A549 (cell line): ENCODE measurements around the gene PLEKHH2. TPM values are rescaled to one million over a fixed set of nuclear protein-coding genes. Genes with fewer than 3 reads are reported as not detected.

Experiments used
- ATAC-seq, 2 experiments: fragments of 200-7000 bp in 1 of 2; fragments of >200 bp in 1 of 2; cut with Nextera tagmentation in 1 of 2; cut with Tn5 transposase in 1 of 2; 3 replicates each; pipeline versions ENCODE4 v1.8.0 to v1.9.1; 2018 to 2020; ENCODE audit warnings: mild to moderate bottlenecking in 1 of 2, moderate library complexity in 1 of 2
- CTCF ChIA-PET: fragments of 300-600 bp; sonication (Branson Sonifier 250); formaldehyde crosslinking; extraction: SDS; loops from one replicate; lab custom pipeline; 2021; ENCODE audit warnings: antibody characterized with exemption, inconsistent platforms; lab: Yijun Ruan, JAX
- POLR2A ChIA-PET: fragments of 350-600 bp; formaldehyde crosslinking; extraction: SDS; loops from one replicate; lab custom pipeline; 2021; ENCODE audit warnings: antibody characterized with exemption, inconsistent platforms; lab: Yijun Ruan, JAX
- DNase-seq, 2 experiments: peaks; one replicate each; pipeline versions ENCODE4 v3.0.0 to v3.0.0-alpha.2; 2011 to 2016; ENCODE audit warnings: low read depth in 1 of 2, low spot score in 1 of 2
- FAIRE-seq: peaks from 2 replicates; lab custom pipeline; 2011; peaks lifted over from hg19 to GRCh38; lab: Jason Lieb, UNC
- H3K27ac ChIP-seq, 2 experiments: fragments of >200 bp; sonication (Bioruptor Twin); formaldehyde crosslinking; 3 replicates each; pipeline ENCODE4 v1.5.1; 2016 to 2017
- H3K4me1 ChIP-seq: fragments of >200 bp; sonication (Bioruptor Twin); formaldehyde crosslinking; 3 replicates; pipeline ENCODE4 v1.6.1; 2016
- H3K4me2 ChIP-seq: fragments of >200 bp; sonication (Bioruptor Twin); formaldehyde crosslinking; 3 replicates; pipeline ENCODE4 v1.6.1; 2016
- H3K4me3 ChIP-seq: fragments of >200 bp; sonication (Bioruptor Twin); formaldehyde crosslinking; 3 replicates; pipeline ENCODE4 v1.5.1; 2016
- H3K9me3 ChIP-seq: fragments of >200 bp; sonication (Bioruptor Twin); formaldehyde crosslinking; 3 replicates; pipeline ENCODE4 v1.6.1; 2016
- CBX2 ChIP-seq: fragments of 200-600 bp; sonication (generic); IDR thresholded peaks from 2 replicates; pipeline ENCODE4 v1.6.1; 2016; ENCODE audit warnings: low read depth, mild to moderate bottlenecking, borderline replicate concordance
- EP300 ChIP-seq, 2 experiments: fragments of >200 bp; sonication (Bioruptor Twin); formaldehyde crosslinking; IDR thresholded peaks; 2 replicates in 1 of 2; 3 replicates in 1 of 2; pipeline ENCODE4 v1.6.1; 2016 to 2017
- FOSL2 ChIP-seq, 2 experiments: fragments of 450-650 bp in 1 of 2; fragments of >200 bp in 1 of 2; sonication (Bioruptor Twin) in 1 of 2; formaldehyde crosslinking; IDR thresholded peaks; 2 replicates each; pipeline versions ENCODE4 v1.5.0 to v1.6.1; 2016 to 2020; ENCODE audit warnings: mild to moderate bottlenecking in 1 of 2, moderate library complexity in 1 of 2
- GATA3 ChIP-seq: IDR thresholded peaks from 2 replicates; pipeline ENCODE4 v1.6.1; 2012; ENCODE audit warnings: borderline replicate concordance
- HES2 ChIP-seq: fragments of >200 bp; sonication (Bioruptor Twin); formaldehyde crosslinking; IDR thresholded peaks from 2 replicates; pipeline ENCODE4 v1.6.1; 2016
- HMGXB4 ChIP-seq: fragments of 250-450 bp; sonication (Bioruptor Pico); IDR thresholded peaks from 2 replicates; pipeline ENCODE4 v1.5.0; 2021; ENCODE audit warnings: mild to moderate bottlenecking, moderate library complexity, borderline replicate concordance
- JUN ChIP-seq, 2 experiments: fragments of >200 bp; sonication (Bioruptor Twin); formaldehyde crosslinking; IDR thresholded peaks; 2 replicates in 1 of 2; 3 replicates in 1 of 2; pipeline ENCODE4 v1.6.1; 2016 to 2017
- KDM1A ChIP-seq: fragments of 200-600 bp; sonication (generic); IDR thresholded peaks from 2 replicates; pipeline ENCODE4 v1.6.1; 2016; ENCODE audit warnings: low read depth, mild to moderate bottlenecking
- MAFK ChIP-seq: fragments of 450-650 bp; IDR thresholded peaks from 2 replicates; pipeline ENCODE4 v1.6.1; 2014; ENCODE audit not compliant: partially characterized antibody
- MAZ ChIP-seq: fragments of 150-350 bp; IDR thresholded peaks from 2 replicates; pipeline ENCODE4 v1.6.1; 2014; ENCODE audit warnings: antibody characterized with exemption, low read depth, low read length, borderline replicate concordance
- MYC ChIP-seq: IDR thresholded peaks from 2 replicates; pipeline ENCODE4 v1.6.1; 2012; ENCODE audit warnings: mild to moderate bottlenecking, inconsistent platforms, low read length, improper control_type of control experiment, borderline replicate concordance
- RAD21 ChIP-seq, 2 experiments: fragments of >200 bp in 1 of 2; sonication (Bioruptor Twin) in 1 of 2; formaldehyde crosslinking in 1 of 2; IDR thresholded peaks in 1 of 2; conservative IDR thresholded peaks in 1 of 2; 2 replicates in 1 of 2; 3 replicates in 1 of 2; pipeline ENCODE4 v1.6.1; 2012 to 2018; ENCODE audit warnings: inconsistent platforms in 1 of 2
- RARB ChIP-seq: fragments of 250-450 bp; sonication (Bioruptor Pico); IDR thresholded peaks from 2 replicates; pipeline ENCODE4 v1.8.0; 2021; ENCODE audit warnings: mild to moderate bottlenecking, moderate library complexity
- ZNF302 ChIP-seq: fragments of 250-450 bp; sonication (Bioruptor Pico); IDR thresholded peaks from 2 replicates; pipeline ENCODE4 v1.9.0; 2021; ENCODE audit warnings: inconsistent platforms, mild to moderate bottlenecking, moderate library complexity
- WGBS: methylation state at CpG from one replicate; pipeline ENCODE4 v1.1.6; 2017; ENCODE audit errors: missing lambda C conversion rate; 5-methylcytosine and 5-hydroxymethylcytosine counted together
- polyA plus RNA-seq, 4 experiments: library from polyadenylated mRNA; depleted of rRNA in 3 of 4; stranded (reverse); fragments of >200 nt; fragmentation: RNase III in 1 of 4; extraction: RNeasy Plus Mini Kit Qiagen cat#74134 plus additional on column Dnase treatment in 1 of 4; gene quantifications; 2 replicates in 3 of 4; 3 replicates in 1 of 4; pipeline ENCODE4 v1.2.3, GENCODE V29; 2011 to 2017
- TF ChIP-seq, protein P1 (sequence below): fragments of 150-350 bp; IDR thresholded peaks from 2 replicates; pipeline ENCODE4 v1.6.1; 2014; ENCODE audit warnings: low read depth, mild to moderate bottlenecking, low read length
- TF ChIP-seq, protein P2 (sequence below): fragments of >200 bp; sonication (Bioruptor Twin); formaldehyde crosslinking; IDR thresholded peaks from 3 replicates; pipeline ENCODE4 v1.6.1; 2016

Gene PLEKHH2
- polyA plus RNA-seq, 2 of the 4 experiments (the other 2 are of a cell fraction) = 0.92 to 14.9 TPM

DNA sequence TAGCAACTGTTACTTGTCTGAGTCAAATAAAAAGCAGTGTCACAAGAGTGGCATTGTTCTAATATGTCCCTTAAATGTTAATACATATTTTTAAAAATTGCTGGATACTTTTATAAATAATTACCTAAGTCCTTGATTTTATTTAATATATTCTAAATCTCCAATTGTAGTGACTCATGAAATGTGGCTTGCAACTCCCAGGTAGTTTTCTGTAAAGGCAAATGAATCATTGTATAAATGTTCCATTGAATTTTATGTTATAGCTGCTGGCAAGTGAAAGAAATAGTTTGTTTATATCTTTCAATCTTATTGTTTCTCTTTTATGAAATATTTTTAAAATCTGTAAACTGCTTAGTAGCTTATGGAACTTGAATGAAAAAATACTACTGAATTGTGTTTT, 71.8 kb downstream of the PLEKHH2 start (continued):
- TF ChIP-seq, protein P1, sequence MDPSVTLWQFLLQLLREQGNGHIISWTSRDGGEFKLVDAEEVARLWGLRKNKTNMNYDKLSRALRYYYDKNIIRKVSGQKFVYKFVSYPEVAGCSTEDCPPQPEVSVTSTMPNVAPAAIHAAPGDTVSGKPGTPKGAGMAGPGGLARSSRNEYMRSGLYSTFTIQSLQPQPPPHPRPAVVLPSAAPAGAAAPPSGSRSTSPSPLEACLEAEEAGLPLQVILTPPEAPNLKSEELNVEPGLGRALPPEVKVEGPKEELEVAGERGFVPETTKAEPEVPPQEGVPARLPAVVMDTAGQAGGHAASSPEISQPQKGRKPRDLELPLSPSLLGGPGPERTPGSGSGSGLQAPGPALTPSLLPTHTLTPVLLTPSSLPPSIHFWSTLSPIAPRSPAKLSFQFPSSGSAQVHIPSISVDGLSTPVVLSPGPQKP = no peak
- TF ChIP-seq KDM1A (no peak), GATA3 (no peak), RAD21 (conservative IDR thresholded peaks at IDR 0.05 in 1 of 2, IDR thresholded peaks at IDR 0.05 in 1 of 2) (no peak), FOSL2 (IDR thresholded peaks at IDR 0.05) (no peak), FOSL2 (CRISPR knock-in tag; IDR thresholded peaks at IDR 0.05) (no peak)
- TF ChIP-seq, protein P2, sequence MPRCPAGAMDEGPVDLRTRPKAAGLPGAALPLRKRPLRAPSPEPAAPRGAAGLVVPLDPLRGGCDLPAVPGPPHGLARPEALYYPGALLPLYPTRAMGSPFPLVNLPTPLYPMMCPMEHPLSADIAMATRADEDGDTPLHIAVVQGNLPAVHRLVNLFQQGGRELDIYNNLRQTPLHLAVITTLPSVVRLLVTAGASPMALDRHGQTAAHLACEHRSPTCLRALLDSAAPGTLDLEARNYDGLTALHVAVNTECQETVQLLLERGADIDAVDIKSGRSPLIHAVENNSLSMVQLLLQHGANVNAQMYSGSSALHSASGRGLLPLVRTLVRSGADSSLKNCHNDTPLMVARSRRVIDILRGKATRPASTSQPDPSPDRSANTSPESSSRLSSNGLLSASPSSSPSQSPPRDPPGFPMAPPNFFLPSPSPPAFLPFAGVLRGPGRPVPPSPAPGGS = no peak
- TF ChIP-seq, all 56 proteins: peak for 0

GRCh38 chr2:43710866-43711265, 73.8 kb downstream of the PLEKHH2 start:
- H3K4me3 ChIP-seq = no peak overlapping the region
- no peak overlapping the region for H3K27ac ChIP-seq
- no peaks in the 10 kb centered on the region for H3K9me3 ChIP-seq
- no peak for ATAC-seq
- ChIA-PET CTCF (no interaction called here), POLR2A (no interaction called here)
- no peak overlapping the region for H3K4me2 ChIP-seq
- no peak for FAIRE-seq
- no peak for DNase-seq
- peaks cover 6% of the 10 kb centered on the region; the same call in 2 of the 3 replicates for H3K4me1 ChIP-seq
- TF ChIP-seq JUN (IDR thresholded peaks at IDR 0.05) = no peak
- TF ChIP-seq MAZ = no peak

GRCh38 chr2:43714164-43714563, 77.1 kb downstream of the PLEKHH2 start:
- POLR2A ChIA-PET = no interaction called here
- ATAC-seq = no peak
- Histone ChIP-seq H3K27ac (no peak overlapping the region), H3K4me2 (no peak overlapping the region), H3K9me3 (no peaks in the 10 kb centered on the region), H3K4me3 (no peak overlapping the region), H3K4me1 (no peaks in the 10 kb centered on the region)
- peak; percentile 32 for FAIRE-seq
- TF ChIP-seq HMGXB4 (CRISPR knock-in tag) (no peak), RAD21 (conservative IDR thresholded peaks at IDR 0.05 in 1 of 2, IDR thresholded peaks at IDR 0.05 in 1 of 2) (no peak), MYC (no peak)
- CTCF ChIA-PET = no interaction called here
- DNase-seq = no peak
- WGBS = 64% methylated on average over 2 of the region's 2 CpGs

GRCh38 chr2:43715300-43716098, 78.4 kb downstream of the PLEKHH2 start:
- POLR2A ChIA-PET = no interaction called here
- Histone ChIP-seq H3K27ac (no peak overlapping the region), H3K9me3 (no peaks in the 10 kb centered on the region), H3K4me2 (no peak overlapping the region), H3K4me1 (no peaks in the 10 kb centered on the region), H3K4me3 (no peak overlapping the region)
- no peak for TF ChIP-seq HMGXB4 (CRISPR knock-in tag)
- no peak for TF ChIP-seq EP300 (IDR thresholded peaks at IDR 0.05)
- no peak for TF ChIP-seq CBX2
- TF ChIP-seq HES2 = no peak
- no peak for TF ChIP-seq MAFK
- TF ChIP-seq KDM1A = no peak
- no peak for TF ChIP-seq RARB (CRISPR knock-in tag)
- no peak for TF ChIP-seq ZNF302 (CRISPR knock-in tag)
- WGBS = 62% methylated on average over 4 of the region's 4 CpGs
- ATAC-seq (no peak), DNase-seq (no peak), FAIRE-seq (no peak)
- CTCF ChIA-PET = interaction anchor here (1.3 kb wide), 1 partner anchor 10 kb away, joined by 3 read pairs; no protein-coding TSS in a partner anchor
